ENCODE data around the gene R3HDM2.

R3HDM2 gene

DNA sequence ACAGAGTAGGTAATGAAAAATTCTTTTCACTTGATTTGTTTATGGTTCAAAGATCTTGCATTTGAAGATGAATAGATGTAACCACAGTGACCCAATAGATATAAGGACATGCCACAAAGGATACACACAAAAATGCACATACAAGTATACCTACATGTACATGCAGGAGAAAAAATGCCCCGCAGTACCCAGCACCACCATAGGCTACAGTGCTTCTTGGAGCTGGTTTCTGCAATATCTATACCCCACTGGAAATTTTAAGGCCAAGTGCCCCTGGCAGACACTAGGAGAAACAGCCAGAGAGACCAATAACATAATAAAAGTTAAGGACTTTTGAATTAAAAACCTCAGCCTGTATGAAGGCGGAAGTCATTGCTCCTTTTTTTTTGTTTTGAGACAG, 167.7 kb downstream of the R3HDM2 start:
- no peak for DNase-seq (ENCODE audit: low read depth)
- no peak overlapping the region for H3K4me3 ChIP-seq (ENCODE audit: low read depth, low read length)
- TF ChIP-seq, protein P1, sequence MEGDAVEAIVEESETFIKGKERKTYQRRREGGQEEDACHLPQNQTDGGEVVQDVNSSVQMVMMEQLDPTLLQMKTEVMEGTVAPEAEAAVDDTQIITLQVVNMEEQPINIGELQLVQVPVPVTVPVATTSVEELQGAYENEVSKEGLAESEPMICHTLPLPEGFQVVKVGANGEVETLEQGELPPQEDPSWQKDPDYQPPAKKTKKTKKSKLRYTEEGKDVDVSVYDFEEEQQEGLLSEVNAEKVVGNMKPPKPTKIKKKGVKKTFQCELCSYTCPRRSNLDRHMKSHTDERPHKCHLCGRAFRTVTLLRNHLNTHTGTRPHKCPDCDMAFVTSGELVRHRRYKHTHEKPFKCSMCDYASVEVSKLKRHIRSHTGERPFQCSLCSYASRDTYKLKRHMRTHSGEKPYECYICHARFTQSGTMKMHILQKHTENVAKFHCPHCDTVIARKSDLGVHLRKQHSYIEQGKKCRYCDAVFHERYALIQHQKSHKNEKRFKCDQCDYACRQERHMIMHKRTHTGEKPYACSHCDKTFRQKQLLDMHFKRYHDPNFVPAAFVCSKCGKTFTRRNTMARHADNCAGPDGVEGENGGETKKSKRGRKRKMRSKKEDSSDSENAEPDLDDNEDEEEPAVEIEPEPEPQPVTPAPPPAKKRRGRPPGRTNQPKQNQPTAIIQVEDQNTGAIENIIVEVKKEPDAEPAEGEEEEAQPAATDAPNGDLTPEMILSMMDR (conservative IDR thresholded peaks at IDR 0.05; ENCODE audit: low read depth, low read length), result no peak

DNA sequence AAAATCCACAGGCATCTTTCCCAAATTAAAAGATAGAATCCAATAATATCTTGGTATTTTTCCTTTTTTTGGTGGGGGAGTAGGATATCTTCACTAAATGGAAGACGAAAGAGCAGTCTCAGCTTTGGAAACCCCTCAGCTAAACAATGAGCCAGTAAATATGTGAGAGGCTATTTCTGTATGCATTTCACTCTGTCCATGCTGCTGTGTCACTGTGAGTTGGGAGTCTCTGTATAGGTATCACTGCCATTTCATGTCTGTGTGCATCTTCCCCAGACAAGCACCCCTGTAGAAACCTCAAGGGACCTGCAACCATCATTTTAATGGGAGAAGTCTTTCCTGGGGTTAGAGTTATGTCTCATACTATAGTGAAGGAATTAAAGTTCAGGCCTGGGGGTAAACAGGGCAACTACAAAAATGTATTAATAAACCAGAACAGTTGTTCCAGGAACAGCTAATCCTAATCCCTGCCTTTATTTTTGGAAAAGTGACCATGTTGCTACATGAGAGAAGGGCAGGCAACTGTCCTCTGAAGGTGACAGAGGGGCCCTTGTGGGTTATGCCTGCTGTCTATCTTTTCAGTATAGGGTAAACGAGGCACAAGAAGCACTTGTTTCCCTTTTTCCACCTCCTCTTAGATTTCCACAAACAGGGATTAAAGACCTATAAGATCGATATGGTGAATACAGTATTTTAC, 168.6 kb downstream of the R3HDM2 start:
- TF ChIP-seq, protein P1 (conservative IDR thresholded peaks at IDR 0.05; ENCODE audit: low read depth, low read length), result no peak
- DNase-seq (ENCODE audit: low read depth), result no peak
- H3K4me3 ChIP-seq (ENCODE audit: low read depth, low read length), result no peak overlapping the region

DNA sequence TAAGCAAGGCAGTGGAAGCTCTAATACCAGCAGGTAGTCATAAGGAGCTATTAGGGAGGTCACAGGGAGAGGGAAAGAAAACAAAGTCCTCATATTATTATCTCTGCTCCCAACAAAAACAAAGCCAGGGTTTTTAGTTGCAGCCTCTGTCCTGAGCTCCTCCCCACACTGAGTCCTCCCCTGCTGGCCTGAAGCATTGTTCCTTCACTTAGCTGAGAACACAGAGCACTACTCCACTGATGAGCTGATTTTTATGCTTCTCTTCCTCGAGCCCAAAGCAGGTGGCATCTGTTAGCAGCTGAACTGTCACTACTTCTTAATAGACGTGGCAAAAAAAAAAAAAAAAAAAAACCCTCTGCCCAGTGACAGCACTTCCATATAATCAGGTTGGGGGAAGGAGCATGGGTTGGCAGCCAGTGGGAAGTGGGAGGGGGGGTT, 169.4 kb downstream of the R3HDM2 start:
- TF ChIP-seq, protein P1 (conservative IDR thresholded peaks at IDR 0.05; ENCODE audit: low read depth, low read length), result no peak
- no peak overlapping the region for H3K4me3 ChIP-seq (ENCODE audit: low read depth, low read length)
- DNase-seq (ENCODE audit: low read depth), result no peak

DNA sequence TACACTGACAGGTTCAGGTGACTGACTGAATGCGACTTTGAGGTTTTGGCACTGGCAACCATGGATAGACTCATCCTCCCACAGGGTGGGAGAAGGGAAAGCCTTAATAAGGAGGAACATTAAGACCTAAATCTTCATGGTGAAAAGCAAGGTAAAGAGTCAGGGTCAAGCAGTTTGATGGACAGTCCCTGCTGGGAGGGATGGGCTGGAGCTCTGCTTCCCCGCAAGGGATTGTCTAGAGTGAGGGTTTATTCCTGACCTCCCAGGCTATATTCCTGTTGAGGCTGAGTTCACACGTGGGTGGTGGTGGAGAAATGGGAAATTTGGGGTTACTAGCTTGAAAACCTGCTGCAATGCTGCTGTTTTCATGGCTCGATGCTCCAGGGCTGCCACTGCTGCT, 170.5 kb downstream of the R3HDM2 start:
- no peak for DNase-seq (ENCODE audit: low read depth)
- H3K4me3 ChIP-seq (ENCODE audit: low read depth, low read length), result no peak overlapping the region
- TF ChIP-seq, protein P1 (conservative IDR thresholded peaks at IDR 0.05; ENCODE audit: low read depth, low read length), result no peak

DNA sequence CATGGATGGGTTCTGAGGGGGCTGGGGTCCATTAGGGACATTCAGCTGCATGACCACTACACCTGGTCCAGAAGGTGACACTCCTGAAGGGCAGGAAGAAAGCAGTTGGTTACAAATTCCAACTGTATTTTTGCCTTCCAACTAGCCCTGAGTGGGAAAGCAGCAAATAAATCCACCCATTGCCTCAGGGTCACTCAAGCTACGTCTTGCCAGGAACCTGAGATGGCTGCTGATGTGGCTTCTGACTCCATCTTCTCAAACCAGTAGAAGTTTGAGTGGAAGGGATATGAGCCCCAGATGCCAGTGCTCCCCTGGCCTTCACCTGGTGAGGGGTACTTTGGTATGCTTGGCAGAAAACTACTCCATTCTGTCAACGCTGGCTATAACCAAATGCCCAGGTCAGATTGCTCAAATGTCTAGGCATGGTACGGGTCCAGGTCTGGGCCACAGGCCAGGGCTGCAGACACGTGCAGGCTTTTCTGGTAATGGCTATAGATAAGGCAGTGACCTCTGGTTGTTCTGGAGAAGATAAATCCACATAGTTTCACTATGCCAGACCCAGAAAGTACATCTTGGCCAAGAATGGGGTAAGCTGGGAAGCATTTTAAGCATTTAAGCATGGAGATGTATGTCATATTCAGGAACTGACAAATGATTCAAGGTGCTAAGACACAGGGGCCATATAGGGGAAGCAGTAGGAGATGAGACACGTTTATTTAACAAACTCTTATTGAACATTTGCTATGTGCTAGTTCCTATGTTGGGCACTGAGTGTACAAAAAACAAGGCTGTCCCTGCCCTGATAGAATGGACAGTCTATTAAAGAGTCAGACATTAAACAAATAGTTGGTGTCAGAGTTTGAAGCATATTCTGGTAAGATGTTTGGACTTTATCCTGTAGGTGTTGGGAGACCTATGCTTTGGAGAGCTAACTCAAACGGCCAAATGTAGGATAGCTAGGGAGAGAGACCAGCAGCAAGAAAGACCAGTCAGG, 171.6 kb downstream of the R3HDM2 start:
- DNase-seq (ENCODE audit: low read depth), result peak; percentile 59
- TF ChIP-seq, protein P1 (conservative IDR thresholded peaks at IDR 0.05; ENCODE audit: low read depth, low read length), result no peak
- no peak overlapping the region for H3K4me3 ChIP-seq (ENCODE audit: low read depth, low read length)

DNA sequence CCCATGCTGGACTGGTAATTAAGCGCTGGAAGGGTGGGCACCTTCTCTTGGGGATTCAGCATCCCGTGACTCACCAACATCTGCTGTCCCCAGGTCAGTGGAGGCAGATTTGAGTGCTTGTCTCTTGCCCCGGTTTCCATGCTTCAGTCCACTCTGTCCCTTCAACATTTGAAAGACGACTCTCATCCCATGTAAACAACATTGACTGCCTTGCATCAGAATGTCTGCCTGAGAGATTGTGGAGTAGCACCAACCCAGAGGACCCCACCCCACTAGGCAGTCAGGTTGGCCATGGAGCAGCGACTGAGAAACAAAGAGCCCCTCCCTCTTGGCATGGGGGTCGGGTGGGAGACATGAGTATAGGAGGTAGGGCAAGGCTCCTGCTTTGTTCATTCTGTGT, 174.9 kb downstream of the R3HDM2 start:
- no peak for DNase-seq (ENCODE audit: low read depth)

More for the DNA sequence above, 174.9 kb downstream of the R3HDM2 start:
- TF ChIP-seq, protein P1 (conservative IDR thresholded peaks at IDR 0.05; ENCODE audit: low read depth, low read length), result no peak
- no peak overlapping the region for H3K4me3 ChIP-seq (ENCODE audit: low read depth, low read length)

Data from choroid plexus epithelial cell (primary cell).